HG03139 (cell line): Measurements from ENCODE around the gene TP73.
"Not testable (repeated sequence)": the region's sequence is repeated elsewhere in the genome, so short reads cannot be mapped to it uniquely, and the experiment has no call there.

Experiments
- ATAC-seq: cut with Tn5 transposase; IDR thresholded peaks from one replicate; pipeline ENCODE4 v1.9.1; 2021; ENCODE audit not compliant: unreplicated experiment

The TP73 gene

GRCh38 chr1:3705341-3705950 is 53.1 kb downstream of the TP73 start:
- no peak for ATAC-seq

- ATAC-seq, result no peak
These were observed 54.5 kb downstream of the TP73 start for GRCh38 chr1:3706651-3707297.

GRCh38 chr1:3707298-3707938 is 55.1 kb downstream of the TP73 start:
- ATAC-seq, result no peak

DNA sequence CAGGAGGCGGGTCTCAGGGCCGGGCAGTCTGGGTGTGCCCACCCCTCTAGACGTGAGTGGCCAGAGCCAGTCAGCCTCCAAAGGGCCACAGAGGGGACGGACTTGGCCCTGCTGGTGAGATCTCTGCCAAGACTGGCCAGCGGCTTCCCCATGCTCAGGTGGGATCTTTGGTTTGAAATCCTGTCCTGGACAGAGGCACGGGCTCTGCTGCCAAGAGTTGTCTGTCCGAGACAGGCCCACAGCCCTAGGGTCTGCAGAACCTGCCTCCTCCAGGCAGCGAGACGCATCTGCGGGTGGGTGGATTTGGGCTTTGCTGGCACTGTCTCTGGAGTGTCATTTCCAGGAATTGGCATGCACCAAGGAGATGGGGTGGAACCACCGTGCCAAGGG is 55.6 kb downstream of the TP73 start:
- ATAC-seq, result no peak

DNA sequence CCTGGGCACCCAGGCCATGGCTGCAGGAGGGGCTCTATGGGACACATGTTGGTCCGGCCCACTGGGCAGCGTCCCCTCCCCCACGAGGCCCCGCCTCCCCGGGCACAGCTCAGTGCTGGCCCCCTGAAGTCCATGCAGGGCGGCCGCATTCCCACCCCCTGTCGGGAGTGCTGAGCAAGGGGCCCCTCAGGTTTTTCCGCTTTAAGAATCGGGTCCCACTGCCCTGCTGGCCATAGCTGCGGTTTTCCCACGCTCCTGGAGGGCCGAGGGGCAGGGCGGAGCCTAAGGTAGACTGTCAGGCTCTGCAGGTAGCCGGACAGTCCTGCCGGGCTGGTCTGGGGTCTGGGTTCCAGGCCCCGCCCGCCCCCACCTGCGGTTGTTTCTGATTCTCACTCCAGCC is 56.5 kb downstream of the TP73 start:
- no peak for ATAC-seq

DNA sequence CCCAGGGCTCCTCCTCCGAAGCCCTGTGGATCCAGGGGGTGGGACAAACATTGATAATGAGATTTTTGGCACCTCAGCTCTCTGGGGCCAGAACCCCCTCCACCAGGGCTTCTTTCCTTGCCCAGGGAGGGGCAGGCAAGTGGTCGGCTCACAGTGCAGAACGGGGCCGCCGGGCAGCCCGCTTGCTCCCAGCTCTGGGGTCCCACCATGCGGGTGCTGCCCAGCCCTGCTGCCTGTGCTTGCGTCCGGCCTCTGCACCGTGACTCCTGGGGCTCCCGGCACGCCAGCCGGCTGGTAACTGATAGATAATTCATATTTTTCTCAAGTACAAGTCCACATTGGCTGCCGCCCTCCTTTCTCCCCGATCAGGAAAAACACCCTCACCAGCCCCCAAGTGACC is 57.9 kb downstream of the TP73 start:
- no peak for ATAC-seq

- ATAC-seq, result no peak
These were observed 59.1 kb downstream of the TP73 start for GRCh38 chr1:3711381-3711779.

- no peak for ATAC-seq
These were observed 59.6 kb downstream of the TP73 start for GRCh38 chr1:3711780-3712451.

GRCh38 chr1:3712573-3713535 is 60.5 kb downstream of the TP73 start:
- ATAC-seq, result no peak

- ATAC-seq, result no peak
These were observed 61.5 kb downstream of the TP73 start for GRCh38 chr1:3713840-3714239.

DNA sequence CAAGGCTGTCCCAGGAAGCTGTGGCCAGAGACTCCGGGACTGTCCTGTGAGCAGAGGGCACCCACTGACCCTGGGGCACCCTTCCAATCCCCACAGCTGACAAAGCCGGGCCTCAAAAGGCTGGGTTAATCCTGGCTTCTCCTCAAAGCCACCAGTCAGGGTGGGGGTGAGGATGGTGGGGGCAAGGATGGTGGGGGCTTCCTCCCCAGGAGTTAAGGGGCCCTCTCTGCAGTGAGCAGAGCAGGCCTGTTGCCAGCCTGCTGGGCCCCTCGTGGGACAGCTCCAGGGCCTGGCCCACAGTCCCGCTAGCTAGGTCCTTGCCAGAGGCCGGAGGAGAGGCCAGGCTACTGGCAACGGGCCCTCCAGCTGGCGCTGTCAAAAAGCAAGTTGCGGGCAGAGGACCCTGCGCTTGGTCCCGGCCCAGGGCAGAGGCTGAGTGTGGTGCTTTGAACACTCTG is 62.0 kb downstream of the TP73 start:
- no peak for ATAC-seq

GRCh38 chr1:3714814-3715213 is 62.5 kb downstream of the TP73 start:
- ATAC-seq, result no peak

DNA sequence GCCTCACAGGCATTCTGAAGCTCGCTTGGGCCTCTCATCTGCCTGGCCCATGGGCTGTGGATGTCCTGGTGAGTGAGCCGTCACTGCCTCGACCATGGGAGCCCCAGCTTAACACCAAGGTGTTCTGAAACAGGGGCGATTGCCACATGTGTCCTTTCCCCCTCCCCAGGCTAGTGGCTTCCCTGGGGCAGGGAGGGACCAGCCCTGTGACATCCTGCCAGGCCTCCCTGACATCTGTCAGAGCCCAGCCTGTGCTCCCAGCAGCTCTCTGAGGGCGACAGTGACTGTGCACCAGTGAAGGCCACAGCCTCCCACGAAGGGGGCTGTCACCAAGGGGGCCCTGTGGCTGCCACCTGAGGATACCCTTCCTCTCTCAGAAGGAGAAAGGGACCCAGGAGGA is 64.0 kb downstream of the TP73 start:
- no peak for ATAC-seq

DNA sequence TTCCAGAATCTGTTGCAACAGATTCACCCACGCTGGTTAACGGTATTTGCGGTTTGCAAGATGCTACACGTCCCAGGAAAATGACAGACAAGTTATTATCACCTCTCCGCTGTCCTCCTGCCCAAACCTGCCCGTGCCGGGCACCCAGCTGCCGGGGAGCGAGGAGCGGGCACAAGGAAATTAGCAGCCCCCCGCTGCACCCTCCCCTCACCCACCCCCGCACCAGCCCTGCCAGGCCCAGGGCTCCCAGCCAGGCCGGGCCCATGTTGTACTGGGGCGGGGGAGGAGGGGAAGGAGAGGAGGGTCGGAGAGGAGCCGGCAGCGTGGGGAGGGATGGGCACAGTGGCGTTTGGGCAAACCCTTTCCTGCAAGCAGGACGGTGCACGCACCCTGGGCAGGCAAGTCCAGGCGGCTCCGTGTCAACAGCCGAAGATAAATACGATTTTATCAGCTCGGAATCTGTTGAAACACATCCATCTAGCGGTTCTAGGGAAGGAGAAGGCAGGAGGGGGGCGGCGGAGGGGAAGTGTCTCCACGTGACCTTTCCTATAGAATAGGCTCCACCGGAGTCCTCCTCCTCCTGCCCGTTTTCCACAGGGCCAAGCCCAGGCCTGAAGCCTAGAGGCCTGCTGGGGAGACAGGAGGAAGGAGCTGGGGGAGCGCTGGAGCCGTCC is 64.9 kb downstream of the TP73 start:
- no peak for ATAC-seq

DNA sequence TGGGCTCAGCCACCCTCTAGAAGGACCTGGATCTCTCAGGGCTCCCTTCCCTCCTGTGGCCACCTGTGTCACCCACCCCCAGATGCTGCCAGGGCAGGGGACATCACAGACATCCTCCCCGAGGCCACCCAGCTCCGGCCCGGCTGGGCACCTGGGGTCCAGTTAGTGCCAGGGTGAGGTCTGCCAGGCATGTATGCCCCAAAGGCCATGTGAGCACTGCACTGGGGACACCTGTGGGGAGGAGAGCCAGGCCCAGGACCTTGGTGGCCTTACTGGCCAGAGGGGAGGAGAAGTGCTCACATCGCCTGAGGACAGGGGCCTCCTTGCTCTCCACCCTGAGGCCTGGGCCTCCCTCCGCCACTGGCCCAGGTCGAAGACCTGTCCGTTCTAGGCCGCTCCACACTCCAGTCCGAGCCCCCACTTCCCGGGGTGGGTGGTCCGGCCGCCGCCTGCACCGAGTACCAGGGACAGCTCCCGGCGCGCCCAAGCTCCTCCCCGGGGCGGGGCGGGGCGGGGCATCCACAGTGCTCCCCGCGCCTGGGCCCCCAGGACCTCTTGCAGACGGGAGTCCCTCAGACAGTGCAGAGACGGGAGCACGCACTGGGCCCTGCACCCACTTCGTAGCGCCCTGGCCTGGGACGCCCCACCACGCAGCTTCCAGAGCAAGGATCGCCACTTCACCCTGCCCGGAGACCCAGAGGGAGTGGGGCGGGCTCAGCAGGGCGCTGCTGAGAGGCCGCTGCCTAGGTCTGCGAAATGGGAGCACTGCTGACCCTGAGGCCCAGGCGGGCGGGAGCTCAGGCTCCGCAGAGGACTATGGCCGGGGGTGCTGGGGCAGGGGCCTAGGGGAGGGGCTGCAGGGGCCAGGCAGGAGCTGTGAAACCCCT is 65.6 kb downstream of the TP73 start:
- no peak for ATAC-seq

GRCh38 chr1:3718764-3719163 is 66.4 kb downstream of the TP73 start:
- ATAC-seq, result no peak

GRCh38 chr1:3721955-3722465 is 69.7 kb downstream of the TP73 start:
- ATAC-seq, result no peak

DNA sequence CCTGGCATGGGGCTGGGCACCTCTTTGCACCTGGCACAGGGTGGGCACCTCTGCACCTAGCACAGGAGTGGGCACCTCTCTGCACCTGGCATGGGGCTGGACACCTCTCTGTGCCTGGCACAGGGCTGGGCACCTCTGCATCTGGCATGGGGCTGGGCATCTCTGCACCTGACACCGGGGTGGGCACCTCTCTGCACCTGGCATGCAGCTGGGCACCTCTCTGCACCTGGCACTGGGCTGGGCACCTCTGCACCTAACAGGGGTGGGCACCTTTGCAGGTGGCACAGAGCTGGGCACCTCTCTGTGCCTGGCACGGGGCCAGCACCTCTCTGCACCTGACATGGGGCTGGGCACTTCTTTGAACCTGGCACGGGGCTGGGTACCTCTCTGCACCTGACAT is 70.5 kb downstream of the TP73 start:
- no peak for ATAC-seq

DNA sequence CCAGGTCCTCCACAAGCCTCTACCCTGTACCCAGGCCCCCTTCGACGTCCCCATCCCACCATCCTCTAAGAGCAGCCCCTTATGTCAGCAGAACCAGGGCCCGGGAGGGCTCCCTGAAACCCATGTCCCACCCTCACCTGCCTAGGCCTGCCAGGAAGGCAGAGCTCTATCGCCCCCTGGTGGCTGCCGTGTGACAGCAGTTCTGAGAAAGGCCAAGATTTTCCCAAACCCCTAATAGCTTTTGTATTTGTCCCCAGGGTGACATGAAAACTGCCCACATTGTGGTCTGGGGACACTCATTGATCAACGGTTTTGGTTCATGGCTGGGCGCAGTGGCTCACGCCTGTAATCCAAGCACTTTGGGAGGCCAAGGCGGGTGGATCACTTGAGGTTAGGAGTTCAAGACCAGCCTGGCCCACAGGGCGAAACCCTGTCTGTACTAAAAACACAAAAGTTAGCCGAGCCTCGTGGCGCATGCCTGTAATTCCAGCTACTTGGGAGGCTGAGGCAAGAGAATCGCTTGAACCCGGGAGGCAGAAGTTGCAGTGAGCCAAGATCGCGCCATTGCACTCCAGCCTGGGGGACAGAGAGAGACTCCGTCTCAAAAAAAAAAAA is 72.2 kb downstream of the TP73 start:
- ATAC-seq, result not testable (repeated sequence)
